OCI-LY1 (cell line): ENCODE results near the gene CACNA2D4.

Experiments used
- CTCF ChIP-seq: fragments of 200-600 bp; sonication (generic), shearing (Covaris generic); IDR thresholded peaks from 2 replicates; pipeline ENCODE4 v1.5.1; 2017; ENCODE audit warnings: mild to moderate bottlenecking, antibody characterized with exemption, low read length, moderate library complexity, mixed read lengths
- EZH2 ChIP-seq: fragments of 200-600 bp; sonication (generic), shearing (Covaris generic); IDR thresholded peaks from 2 replicates; pipeline ENCODE4 v1.8.0; 2017; ENCODE audit warnings: borderline replicate concordance, mixed run types, mild to moderate bottlenecking, antibody characterized with exemption, low read length, moderate library complexity, mixed read lengths

GRCh38 chr12:1828856-1829255 lies 89.6 kb downstream of the CACNA2D4 start:
- TF ChIP-seq CTCF (no peak), EZH2 (no peak)
